Stimulated activated naive CD4-positive, alpha-beta T cell (primary cell): ENCODE measurements around the gene HSD11B1.

ENCODE experiments used
- DNase-seq, 6 experiments: peaks; one replicate each; lab custom pipeline; 2025; lab: John Stamatoyannopoulos, UW

HSD11B1 gene

DNA sequence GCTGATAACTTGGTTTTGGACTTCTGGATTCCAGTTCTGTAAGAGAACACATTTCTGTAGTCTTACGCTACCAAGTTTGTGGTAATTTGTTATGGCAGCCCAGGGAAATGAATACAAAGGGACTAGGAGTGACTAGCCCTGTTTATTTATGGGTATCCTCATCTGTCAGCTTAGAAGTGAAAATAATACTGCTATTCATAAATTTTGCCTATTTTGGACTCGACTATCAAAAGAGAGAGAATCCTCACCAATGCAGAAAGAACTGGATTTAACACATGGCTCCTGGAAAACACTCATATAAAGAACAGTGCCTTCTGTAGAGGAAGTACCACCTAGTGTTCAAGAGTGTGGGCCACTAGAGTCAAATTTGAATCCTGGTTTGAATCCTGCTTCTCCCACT lies 22.6 kb downstream of the HSD11B1 start:
- DNase-seq = no peak

DNA sequence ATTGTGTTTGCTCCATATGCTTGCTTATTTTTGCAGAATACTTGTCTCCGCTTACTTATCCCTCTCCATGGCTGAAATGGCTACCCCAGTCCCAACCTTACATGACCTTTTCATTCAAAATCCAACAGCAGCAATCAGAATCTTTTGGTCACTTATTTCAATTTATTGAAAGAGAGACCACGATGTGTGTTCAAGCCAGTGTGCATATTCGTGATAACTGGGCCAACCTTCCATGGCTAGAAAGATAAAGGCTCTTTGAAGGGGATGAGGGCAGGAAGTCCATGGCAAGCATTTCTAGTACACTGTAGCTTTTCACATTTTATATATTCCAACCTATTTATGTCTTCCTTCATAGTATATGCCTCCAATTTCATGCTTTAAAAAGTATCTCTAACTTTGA lies 23.1 kb downstream of the HSD11B1 start:
- DNase-seq = no peak

DNA sequence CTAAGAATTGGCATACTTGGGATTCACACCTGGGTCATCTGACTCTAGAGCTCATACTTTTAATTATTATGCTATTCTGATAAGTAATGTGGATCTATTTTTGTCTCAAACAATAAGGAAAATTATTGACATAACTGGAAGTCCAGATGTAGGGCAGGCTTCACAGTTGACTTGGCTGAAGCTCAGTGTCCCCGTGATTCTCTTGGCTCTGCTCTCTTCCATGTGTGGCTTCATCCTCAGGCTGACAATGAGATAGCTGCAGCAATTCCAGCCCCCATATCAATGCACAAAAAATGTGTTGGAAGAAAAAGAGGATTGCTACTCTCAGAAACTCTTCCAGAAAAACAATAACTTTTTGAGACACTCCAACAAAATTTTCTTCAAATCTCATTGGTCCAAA lies 23.8 kb downstream of the HSD11B1 start:
- DNase-seq = no peak

DNA sequence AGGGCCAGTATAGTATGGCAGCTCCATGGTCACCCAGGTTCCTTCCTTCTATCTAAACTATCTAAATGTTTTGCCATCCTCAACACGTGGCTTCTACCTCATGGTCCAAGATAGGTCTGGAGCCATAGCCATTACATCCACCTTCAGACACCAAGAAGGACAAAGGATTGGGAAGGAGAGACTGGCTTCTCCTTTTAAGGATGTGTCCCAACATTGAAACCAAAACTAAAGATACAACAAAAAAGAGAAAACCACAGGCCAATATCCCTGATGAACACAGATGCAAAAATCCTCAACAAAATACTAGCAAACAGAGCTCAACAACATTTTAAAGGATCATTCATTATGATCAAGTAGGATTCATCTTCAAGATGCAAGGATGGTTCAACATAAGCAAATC lies 24.8 kb downstream of the HSD11B1 start:
- no peak for DNase-seq

DNA sequence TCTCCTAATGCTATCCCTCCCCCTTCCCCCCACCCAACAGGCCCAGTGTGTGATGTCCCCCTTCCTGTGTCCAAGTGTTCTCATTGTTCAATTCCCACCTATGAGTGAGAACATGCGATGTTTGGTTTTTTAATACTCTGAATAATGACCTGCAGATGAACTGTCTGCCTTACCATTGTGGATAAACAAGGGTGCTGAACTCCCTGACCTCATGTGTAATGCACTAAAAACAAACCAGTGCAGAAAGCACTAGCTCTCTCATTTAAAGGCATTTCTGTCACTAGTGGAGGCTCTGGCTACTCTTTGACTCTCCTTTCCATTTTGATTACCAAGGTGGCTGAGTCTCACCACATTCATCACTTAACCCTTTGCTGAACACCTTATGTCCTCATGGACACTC lies 28.1 kb downstream of the HSD11B1 start:
- DNase-seq = no peak

DNA sequence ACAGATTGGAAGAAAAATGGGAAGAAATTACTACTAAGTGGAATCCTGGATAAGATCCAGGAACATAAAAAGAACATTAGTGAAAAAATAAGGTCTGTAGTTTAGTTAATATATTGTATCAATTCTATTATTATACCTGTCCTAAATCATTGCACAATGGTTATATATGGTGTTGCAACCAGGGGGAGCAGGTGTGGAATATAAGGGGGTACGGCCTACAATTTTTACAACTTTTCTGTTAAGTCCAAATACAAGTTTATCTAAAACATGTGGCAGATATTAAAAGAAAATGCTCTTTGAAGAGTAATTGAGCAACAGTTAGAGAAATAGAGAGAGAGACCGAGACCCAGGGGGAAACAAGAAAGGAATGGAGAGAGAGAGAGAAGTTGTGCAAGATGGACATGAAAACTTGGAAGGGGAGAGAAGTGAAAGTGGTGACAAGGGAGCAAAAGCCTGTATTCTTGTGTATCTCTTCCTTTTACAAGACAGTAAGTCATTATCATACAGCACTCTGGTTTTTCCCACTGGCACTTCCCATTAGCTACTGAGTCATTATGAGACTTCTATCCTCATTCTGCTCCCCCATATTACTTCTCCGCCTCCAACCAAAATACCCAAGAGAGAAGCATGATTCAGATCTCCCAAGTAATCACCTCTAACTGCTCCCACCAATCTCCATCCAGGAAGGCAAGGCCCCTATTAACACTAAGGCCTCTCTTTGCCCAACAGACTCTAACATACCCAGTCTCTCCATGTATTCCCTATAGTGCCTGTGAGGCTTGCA lies 29.0 kb downstream of the HSD11B1 start:
- DNase-seq = no peak

DNA sequence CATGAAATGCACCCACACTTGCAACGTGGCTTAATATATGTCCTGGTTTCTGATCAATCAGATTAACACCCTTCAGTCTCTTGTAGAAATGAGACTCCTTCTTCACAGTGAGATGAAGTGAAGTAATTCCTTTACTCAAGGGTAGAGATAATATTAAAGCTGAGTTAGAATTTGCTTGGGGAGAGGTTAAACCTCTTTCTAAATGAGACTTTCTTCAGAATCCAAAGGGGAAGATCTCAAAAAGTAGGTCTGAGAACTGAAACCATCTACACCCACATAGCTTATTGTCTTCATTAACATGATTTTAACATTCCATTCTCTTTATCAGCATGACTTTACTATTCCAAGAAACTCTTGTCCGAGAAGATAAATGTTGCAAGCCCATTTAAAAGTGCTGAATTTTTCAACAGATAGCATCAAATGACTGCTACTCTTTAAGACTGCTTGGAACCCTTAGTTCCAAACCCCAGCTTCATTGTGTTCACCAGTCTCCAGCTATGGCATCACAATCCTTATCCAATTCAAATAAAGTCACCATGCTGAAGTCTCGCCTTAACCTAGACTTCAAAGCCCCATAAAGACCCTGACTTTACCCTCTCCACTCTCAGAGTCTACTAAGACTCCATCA lies 32.0 kb downstream of the HSD11B1 start:
- no peak for DNase-seq

DNA sequence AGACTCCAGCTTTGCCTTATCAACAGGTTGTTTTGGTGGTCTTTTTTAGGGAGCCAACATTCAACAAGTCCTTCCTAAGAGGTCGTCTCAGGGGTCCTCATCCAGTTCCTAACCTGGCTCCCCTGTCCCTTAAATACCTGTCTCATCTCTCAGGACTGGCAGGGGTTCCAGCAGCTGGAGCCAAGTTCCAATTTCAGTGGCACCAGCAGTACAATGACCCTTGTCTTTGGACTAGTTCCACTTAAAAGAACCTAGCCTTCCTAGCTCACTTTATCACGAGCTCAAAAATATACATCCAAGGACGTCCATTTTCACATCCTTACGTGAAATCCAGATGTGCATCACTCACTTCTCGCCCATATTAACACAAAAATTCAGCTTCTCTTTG lies 32.5 kb downstream of the HSD11B1 start:
- no peak for DNase-seq

DNA sequence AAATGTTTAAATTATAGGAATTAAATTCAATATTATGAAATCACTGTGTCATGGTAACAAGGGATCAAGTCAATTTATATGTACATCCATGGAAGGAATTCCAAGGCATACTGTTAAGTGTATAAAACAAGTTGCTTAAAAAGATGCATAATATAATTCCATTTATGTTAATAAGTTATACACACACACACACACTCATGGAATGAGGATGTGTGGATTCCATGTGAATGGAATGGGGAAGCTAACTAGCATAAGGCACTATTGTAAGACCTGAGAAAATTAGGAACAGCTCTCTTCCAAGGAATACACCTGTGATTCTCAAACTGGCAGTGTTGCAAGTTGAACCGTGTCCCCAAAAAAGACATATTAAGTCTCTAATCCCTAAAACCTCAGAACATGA lies 33.6 kb downstream of the HSD11B1 start:
- DNase-seq = no peak

DNA sequence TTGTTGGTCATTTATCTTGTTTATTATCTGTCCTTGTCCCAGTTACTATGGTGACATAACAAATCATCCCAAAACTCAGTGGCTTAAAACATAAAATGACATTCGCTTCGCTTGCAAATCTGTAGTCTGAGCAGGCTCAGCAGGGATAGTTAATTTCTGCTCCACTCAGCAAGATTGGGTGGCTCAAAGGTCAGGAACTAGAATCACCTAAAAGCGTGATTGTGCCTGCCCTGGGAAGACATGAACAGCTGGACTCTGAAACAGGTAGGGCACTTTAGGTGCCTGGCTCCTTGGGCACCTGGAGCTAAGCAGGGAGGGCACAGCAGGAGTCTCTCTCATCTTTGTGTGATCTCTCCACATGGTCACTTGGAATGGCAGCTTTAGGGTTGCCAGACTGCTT lies 36.5 kb downstream of the HSD11B1 start:
- no peak for DNase-seq

DNA sequence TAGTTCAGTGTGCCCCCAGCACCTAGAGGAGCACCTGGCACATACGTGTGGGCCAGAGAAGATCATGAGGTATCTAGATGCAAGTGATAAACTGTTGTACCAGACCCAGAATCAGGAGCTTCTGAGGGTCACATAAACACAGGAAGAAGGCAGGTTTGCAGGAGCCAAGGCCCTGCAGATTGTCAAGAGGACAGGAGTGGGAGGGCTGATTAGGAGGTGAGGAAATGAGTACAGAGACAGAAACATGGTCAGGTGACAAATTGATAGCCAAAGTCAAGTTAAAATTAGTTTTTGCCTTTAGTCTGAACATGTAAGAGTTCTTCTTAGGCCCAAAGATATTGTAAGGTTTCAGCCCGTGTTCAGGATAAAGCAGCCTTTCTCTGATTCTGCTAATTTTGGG lies 37.2 kb downstream of the HSD11B1 start:
- DNase-seq = no peak

DNA sequence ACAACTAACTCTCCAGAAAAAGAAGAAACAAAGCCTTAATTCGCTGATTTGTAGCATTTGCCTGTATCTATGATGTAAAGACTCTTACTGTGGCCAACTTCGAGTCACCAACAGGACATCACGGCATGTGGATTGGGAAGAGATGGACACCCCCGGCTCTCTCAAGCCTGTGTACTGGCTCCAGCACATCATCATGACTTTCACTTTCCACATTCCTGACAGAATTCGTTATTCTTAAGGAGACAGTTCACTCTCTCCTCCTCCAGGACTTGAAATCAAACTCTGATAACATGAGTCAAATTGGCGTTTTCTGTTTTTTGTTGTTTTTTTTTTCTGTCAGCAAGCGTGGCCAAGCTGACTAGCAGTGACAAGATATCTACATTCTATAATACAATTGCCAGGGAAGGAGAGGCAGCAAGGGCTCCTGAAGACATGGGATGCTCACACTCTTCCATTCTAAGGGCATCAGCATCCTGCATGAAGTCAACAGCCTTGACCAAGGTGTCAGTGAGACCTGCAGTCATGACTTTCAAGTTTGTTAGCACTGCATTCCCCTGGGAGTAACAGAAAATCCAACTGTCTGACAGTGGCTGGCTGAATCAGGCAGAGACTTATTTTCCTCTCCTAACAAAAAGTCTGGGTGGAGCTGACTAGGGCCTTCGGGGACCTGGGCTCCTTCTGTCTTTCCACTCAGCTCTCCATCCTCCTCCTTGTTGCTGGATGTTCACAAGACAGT lies 37.9 kb downstream of the HSD11B1 start:
- DNase-seq = no peak

DNA sequence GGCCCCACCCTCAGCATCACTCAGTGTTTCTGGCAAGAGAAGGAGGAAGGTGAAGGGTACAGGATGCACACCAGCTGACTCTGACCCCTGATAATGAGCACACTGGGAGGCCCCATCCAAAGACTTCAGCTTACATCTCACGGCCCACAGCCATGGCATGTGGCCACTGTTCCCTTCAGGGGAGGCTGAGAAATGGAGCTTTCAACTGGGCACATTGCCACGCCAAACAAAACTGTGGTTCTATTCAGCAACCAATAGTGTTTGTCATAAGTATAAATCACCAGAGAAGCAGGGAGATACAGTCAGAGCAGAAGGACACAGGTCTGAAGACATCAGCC lies 38.5 kb downstream of the HSD11B1 start:
- no peak for DNase-seq

DNA sequence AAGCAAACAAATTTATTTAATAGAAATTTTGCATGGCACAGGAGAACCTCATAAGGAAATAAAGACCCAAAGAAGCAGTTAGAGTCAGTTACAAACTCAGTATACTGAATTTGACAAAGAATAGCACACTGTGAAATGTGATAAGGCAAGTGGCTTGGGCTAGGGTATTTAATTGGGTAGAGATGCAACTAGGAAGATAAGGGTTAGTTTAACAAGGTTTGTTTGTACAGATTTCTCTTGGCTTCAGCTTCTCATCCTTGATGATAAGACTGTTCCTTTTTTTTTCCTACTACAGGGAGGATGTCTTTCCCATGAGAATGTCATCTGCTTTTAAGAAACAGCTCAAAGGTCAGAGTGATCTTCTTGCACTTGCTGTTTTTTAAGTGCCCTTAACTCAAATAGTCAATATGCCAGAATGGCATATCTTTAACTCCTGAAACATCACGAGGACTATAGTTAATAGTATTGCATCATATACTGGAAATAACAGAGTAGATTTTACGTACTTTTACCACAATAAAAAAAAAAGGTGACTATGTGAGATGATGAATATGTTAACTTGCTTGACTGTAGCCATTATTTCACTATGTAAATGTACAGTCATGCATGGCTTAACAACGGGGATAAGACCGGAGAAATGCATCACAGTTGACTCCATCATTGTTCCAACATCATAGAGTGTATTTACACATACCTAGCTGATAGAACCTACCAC lies 42.0 kb downstream of the HSD11B1 start:
- DNase-seq = no peak

DNA sequence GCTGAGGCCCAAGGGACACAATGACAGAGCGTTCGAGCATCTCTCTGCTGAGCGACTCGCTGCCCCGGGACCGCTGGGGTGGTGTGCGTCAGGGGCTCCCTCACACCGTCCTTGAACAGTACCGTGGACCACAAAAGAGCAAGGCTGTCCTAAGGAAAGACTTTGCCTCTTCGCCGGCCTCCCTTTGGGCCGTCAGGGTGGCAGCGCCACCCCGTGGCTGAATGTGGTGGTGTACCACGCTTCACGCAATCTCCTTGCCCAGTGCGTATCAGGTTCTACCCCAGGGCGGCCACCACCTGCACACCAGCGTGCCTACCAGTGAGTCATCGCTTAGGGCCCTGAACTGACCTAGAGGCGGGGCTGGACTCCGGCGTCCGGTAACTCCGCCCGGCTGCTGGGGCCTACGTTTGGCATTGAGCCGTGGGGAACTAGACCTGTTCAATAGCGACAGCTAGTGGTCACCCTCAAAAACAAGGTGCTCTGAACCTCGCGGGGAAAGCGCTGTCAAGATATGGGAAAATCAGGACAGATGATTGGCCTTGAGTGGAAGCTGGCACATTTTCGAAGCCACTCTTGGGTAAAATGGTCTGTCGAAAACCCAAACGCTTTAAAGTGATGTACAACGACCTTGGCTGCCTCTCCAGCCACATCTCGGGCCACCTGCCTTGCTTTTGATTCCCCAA lies 43.1 kb downstream of the HSD11B1 start:
- DNase-seq = peak; percentile 59 to 95 (median 78)

DNA sequence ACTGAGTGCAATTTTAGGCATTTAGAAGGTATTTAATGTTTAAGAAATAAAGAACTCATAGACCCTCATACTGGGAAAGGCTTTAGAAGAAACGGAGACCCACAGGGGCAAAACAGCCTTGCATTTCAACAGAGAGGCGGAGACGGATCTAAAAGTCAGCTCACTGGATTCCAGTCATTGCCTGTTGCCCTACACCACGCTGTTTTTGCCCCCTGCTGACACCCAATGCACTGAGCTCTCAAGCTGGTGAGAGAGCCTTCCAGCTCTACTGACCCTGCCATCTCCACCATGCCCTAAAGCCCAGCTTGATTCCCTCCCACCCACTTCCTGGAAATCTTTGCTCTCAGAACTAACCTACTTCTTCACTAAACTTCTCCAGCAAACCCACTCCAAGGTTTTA lies 44.0 kb downstream of the HSD11B1 start:
- no peak for DNase-seq

DNA sequence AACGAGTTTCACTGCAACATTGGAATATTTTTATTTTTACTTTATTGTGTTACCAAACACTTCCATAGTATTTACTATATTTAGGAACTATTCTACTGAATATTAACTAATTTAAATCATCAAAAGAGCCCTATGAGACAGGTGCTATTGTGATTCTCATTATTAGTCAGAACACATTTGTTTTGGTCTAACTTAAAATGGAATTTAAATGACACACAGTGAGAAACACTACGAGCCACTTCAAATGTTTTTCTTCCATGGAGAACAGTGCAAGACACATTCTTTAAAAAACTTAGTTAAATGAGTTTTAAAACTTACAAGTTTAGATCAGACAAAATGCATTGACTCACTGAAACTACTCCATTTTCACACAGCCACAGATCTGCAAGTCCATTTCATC lies 44.6 kb downstream of the HSD11B1 start:
- no peak for DNase-seq

DNA sequence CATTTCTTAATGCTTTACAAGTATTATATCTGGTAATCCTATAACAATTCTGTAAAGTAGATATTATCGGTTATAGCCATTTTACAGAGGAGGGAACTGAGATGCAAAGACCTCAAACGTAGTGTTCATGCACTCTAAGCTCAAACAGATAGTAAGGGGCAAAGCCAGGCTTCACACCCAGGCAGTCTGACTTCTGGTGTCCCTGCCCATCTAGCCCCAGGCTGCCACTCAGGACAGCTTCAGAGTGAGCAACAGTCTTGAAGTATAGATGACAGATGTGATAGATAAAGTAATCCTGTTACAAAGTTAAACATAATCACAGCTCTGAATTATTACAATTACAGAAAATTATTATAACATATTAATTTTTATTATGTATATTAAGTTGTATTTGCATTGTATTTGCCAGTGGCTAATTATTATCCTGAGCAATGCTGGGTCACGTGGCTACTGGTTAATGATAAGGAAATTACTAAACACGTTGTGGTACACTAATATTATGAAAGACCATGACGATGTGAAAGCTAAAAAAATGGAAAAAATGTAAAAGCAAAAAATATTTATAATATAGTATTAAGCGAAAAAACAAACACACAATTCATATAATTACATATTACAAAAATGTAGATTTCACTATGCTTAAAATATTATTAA lies 45.2 kb downstream of the HSD11B1 start:
- DNase-seq = no peak

DNA sequence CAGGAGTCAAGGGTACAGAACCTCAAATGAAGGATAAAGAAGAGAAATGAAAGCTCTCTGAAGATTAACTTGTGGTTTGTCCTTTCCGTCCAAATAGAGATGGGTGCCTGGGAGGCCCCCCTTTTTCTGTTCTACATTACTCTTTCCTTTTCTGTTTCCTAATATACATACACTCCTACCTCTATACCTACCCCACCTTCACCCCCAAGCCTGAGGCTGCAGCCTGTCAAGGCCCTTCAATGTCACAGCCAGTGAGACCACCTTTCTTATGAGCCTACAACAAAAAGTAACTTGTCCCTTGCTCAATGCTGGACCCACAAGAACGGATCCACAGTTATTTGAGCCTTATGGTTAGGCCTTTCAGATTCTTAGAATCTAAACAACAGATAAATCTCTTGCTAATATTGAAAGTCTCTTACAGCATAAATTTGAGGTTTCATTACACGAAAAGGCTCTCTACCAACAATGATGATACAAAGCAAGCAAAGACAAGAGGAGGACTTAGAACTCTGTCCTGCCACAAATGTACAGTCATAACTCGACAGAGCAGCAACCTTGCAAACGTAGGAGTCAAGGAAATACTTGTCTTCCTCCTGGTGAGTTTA lies 47.1 kb downstream of the HSD11B1 start:
- peak in 2 of 6 experiments; percentile 9 to 18 for DNase-seq

DNA sequence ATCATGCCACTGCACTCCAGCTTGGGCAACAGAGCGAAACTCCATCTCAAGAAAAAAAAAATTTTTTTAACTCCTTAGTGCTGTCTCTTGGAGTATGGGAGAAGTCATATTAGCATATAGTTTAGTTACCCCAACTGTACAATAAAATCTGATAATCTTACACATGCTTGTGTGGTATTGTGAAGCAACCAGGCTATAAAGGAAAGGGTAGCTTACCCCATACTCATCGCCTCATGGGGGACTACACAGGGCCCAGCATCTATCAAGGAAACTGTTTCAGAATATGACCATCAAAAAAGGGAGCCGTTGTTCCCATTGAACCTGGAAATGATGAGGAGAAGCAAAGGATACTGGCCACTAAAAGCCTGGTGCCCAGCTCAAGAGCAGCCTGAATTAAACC lies 48.2 kb downstream of the HSD11B1 start:
- no peak for DNase-seq

DNA sequence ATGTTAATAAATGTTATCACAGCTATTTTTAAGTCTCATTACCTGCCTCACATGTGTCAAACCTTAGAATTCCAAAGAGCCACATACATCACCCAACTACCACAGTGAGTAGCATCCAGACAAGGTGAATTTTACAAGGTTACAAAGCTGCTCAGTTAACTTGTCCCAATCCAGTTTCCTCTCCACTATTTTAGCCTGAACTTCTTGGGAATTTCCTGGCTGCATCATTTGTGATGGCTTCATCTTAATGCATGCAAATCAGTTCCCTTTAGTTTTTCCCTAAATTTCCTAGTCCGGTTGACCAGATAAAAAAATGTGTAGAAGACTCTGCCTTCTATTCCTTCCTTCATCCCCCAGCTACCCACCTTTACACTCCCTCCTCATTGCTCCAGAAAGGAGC lies 50.6 kb downstream of the HSD11B1 start:
- DNase-seq = no peak
